Measurements from ENCODE around the gene PLXND1.

PLXND1 gene

GRCh38 chr3:129561619-129562248 is 44.7 kb downstream of the PLXND1 start:
- no peak for DNase-seq (ENCODE audit: low read depth)

- DNase-seq (ENCODE audit: low read depth), result no peak
Measured at GRCh38 chr3:129560911-129561594, 45.4 kb downstream of the PLXND1 start.

GRCh38 chr3:129560269-129560787 is 46.1 kb downstream of the PLXND1 start:
- DNase-seq (ENCODE audit: low read depth), result no peak

GRCh38 chr3:129559565-129560079 is 46.9 kb downstream of the PLXND1 start:
- DNase-seq (ENCODE audit: low read depth), result no peak

- DNase-seq (ENCODE audit: low read depth), result no peak
Measured at GRCh38 chr3:129558772-129559564, 47.5 kb downstream of the PLXND1 start.

- DNase-seq (ENCODE audit: low read depth), result no peak
Measured at GRCh38 chr3:129558081-129558771, 48.2 kb downstream of the PLXND1 start.

- DNase-seq (ENCODE audit: low read depth), result no peak
Measured at GRCh38 chr3:129557548-129557894, 49.0 kb downstream of the PLXND1 start.

GRCh38 chr3:129556890-129557547 is 49.5 kb downstream of the PLXND1 start:
- no peak for DNase-seq (ENCODE audit: low read depth)

- no peak for DNase-seq (ENCODE audit: low read depth)
Measured at GRCh38 chr3:129556358-129556695, 50.1 kb downstream of the PLXND1 start.

GRCh38 chr3:129555616-129556357 is 50.7 kb downstream of the PLXND1 start:
- DNase-seq (ENCODE audit: low read depth), result no peak

- DNase-seq (ENCODE audit: low read depth), result no peak
Measured at GRCh38 chr3:129555153-129555550, 51.3 kb downstream of the PLXND1 start.

GRCh38 chr3:129554356-129555152 is 51.9 kb downstream of the PLXND1 start:
- DNase-seq (ENCODE audit: low read depth), result no peak

- no peak for DNase-seq (ENCODE audit: low read depth)
Measured at GRCh38 chr3:129553719-129554118, 52.8 kb downstream of the PLXND1 start.

GRCh38 chr3:129553171-129553570 is 53.3 kb downstream of the PLXND1 start:
- no peak for DNase-seq (ENCODE audit: low read depth)

GRCh38 chr3:129552287-129553050 is 54.0 kb downstream of the PLXND1 start:
- DNase-seq (ENCODE audit: low read depth), result no peak

- DNase-seq (ENCODE audit: low read depth), result no peak
Measured at GRCh38 chr3:129549805-129550204, 56.7 kb downstream of the PLXND1 start.

GRCh38 chr3:129549006-129549800 is 57.3 kb downstream of the PLXND1 start:
- DNase-seq (ENCODE audit: low read depth), result no peak

Data from activated T-cell treated with anti-CD3 and anti-CD28 coated beads for 24 hours (primary cell).